ENCODE results near the gene IGFALS.

- TF ChIP-seq POLR2A (IDR thresholded peaks at IDR 0.05) (no peak), POLR2AphosphoS5 (IDR thresholded peaks at IDR 0.05) (no peak)
- TF ChIP-seq, protein P1, sequence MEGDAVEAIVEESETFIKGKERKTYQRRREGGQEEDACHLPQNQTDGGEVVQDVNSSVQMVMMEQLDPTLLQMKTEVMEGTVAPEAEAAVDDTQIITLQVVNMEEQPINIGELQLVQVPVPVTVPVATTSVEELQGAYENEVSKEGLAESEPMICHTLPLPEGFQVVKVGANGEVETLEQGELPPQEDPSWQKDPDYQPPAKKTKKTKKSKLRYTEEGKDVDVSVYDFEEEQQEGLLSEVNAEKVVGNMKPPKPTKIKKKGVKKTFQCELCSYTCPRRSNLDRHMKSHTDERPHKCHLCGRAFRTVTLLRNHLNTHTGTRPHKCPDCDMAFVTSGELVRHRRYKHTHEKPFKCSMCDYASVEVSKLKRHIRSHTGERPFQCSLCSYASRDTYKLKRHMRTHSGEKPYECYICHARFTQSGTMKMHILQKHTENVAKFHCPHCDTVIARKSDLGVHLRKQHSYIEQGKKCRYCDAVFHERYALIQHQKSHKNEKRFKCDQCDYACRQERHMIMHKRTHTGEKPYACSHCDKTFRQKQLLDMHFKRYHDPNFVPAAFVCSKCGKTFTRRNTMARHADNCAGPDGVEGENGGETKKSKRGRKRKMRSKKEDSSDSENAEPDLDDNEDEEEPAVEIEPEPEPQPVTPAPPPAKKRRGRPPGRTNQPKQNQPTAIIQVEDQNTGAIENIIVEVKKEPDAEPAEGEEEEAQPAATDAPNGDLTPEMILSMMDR (IDR thresholded peaks at IDR 0.05): no peak
Measured at GRCh38 chr16:1743376-1744337, 49.8 kb downstream of the IGFALS start.

Data from breast epithelium (tissue), 3 donors.